HG03097 (cell line): Measurements from ENCODE around the gene SLC2A1.
"Not testable (repeated sequence)": the region's sequence is repeated elsewhere in the genome, so short reads cannot be mapped to it uniquely, and the experiment has no call there.

ENCODE experiments used
- ATAC-seq: cut with Tn5 transposase; IDR thresholded peaks from one replicate; pipeline ENCODE4 v1.9.1; 2021; ENCODE audit not compliant: unreplicated experiment, low FRiP score

Gene SLC2A1

GRCh38 chr1:42914092-42914627, 44.5 kb downstream of the SLC2A1 start:
- ATAC-seq, result no peak

DNA sequence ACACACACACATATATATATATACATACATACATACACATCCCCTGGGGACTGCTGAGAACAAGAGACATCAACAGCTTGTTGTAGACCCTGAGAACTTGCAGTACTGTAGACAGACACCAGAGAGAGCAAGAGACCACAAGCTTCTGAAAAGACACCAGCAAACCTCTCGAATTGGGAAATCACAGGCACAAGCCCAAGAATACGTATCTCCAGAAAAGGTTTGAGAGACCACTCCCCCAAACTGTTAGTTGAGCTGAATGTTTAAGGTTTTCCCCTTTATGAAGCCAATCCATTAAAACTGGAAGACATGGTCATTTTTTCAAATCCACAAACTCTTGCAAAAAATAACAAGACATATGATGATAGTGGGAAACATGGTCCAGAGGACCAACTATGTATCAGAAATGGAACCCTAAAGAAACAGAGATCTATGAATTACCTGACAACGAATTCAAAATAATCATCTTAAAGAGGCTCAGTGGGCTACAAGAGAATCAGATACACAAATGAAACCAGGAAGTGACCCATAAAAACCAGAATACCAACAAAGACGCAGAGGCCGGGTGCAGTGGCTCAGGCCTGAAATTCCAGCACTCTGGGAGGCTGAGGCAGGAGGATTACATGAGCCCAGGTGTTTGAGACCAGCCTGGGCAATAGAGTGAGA, 45.1 kb downstream of the SLC2A1 start:
- no peak for ATAC-seq

GRCh38 chr1:42910985-42911384, 47.7 kb downstream of the SLC2A1 start:
- ATAC-seq, result no peak

DNA sequence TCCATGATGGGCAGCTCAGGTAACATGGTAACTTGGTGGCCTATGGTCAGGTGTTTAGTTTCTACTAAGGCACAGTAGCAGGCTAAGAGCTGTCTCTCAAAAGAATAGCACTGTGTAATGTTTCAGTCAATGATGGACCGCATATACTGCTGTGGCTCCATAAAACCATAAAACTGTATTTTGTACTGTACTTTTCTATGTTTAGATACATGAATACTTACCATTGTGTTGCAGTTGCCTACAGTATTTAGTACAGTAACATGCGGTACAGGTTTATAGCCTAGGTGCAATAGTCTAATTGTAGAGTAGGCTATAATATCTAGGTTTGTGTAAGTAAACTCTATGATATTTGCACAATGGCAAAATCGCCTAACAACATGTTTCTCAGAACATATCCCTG, 50.6 kb downstream of the SLC2A1 start:
- ATAC-seq, result no peak

DNA sequence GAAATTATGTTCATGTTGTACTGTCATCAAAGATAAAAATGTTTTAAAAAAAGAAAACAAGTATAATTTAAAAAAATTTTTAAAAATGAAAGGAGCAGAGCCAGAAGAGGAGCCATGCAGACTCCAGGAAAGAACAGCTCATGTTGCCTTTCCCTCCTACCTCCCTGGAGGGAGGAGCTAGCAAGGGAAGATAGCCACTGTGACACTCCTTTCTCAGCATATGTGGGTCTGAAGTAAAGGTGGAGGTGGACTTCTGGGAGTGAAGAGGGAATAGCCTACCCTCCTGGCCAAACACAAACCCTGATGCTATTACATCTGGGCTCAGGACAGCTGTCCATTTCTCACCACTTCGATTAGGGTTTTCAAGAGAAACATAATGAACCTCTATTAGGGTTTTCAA, 54.2 kb downstream of the SLC2A1 start:
- no peak for ATAC-seq

- ATAC-seq, result not testable (repeated sequence)
Measured at GRCh38 chr1:42899960-42900359, 58.7 kb downstream of the SLC2A1 start.

- ATAC-seq, result no peak
Measured at GRCh38 chr1:42891465-42892138, 67.1 kb downstream of the SLC2A1 start.

DNA sequence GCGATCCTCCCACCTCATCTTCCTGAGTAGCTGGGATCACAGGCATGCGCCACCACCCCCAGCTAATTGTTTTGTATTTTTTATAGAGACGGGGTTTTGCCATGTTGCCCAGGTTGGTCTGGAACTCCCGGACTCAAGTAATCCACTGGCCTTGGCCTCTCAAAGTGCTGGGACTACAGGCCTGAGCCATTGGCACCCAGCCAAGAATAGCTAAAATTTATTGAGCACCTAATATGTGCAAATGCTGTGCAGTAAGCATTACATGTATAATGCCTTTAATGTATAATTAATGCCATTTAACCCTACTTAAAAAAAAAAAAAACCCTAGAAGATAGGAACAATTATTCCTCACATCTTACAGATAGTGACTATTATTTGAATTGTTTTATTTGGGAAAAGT, 69.4 kb downstream of the SLC2A1 start:
- no peak for ATAC-seq

GRCh38 chr1:42888013-42888633, 70.5 kb downstream of the SLC2A1 start:
- no peak for ATAC-seq

GRCh38 chr1:42887366-42887765, 71.3 kb downstream of the SLC2A1 start:
- ATAC-seq, result no peak

DNA sequence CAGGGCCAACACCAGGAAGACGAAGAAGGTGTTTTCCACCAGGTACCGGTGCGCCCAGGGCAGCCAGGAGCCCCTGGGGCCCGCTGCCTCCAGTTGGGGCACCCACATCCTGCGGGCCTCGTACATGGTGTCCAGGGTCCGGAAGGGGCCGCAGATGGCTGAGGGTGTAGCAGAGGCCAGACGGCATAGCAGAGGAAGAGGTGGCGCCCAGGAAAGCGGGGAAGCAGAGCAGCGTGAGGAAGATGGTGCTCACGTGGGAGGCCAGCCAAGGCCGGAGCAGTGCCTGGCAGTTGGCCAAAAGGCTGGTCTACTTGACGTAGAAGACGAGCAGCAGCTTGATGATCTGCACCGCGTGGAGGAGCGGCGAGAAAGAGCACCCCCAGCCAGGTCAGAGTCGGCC, 71.9 kb downstream of the SLC2A1 start:
- no peak for ATAC-seq

- no peak for ATAC-seq
Measured at GRCh38 chr1:42886046-42886739, 72.5 kb downstream of the SLC2A1 start.

GRCh38 chr1:42880384-42880783, 78.3 kb downstream of the SLC2A1 start:
- ATAC-seq, result no peak

GRCh38 chr1:42877380-42877779, 81.3 kb downstream of the SLC2A1 start:
- no peak for ATAC-seq

DNA sequence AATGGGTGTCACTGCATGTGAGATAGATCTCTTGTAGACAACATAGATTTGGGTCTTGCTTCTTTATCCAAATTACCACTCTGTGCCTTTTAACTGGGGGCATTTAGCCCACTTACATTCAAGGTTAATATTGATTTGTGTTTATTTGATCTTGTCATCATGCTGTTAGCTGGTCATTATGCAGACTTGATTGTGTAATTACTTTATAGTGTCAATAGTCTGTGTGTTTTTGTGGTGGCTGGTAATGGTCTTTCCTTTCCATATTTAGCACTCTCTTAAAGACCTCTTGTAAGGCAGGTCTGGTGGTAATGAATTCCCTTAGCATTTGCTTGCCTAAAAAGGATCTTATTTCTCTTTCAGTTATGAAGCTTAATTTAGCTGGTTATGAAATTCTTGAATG, 82.7 kb downstream of the SLC2A1 start:
- ATAC-seq, result no peak
